Ovary (tissue), 3 donors: ENCODE measurements around the gene TNS3.

ENCODE experiments used
- CTCF ChIP-seq, 3 donors: fragments of 450-650 bp in 2 of 3; fragments of 200-600 bp in 1 of 3; IDR thresholded peaks; one replicate each; pipeline versions ENCODE4 v1.5.1 to v1.8.0; 2016 to 2022; ENCODE audit warnings: antibody characterized with exemption in 3 of 3, mild to moderate bottlenecking in 1 of 3
- EP300 ChIP-seq: sonication (generic); formaldehyde crosslinking; IDR thresholded peaks from one replicate; pipeline ENCODE4 v1.6.1; 2017; ENCODE audit warnings: antibody characterized with exemption
- POLR2A ChIP-seq: fragments of 450-650 bp; IDR thresholded peaks from one replicate; pipeline ENCODE4 v1.6.1; 2017; ENCODE audit warnings: antibody characterized with exemption, mild to moderate bottlenecking, moderate library complexity
- donor health status: DM: no; HTN: no; CAD: no.

- TF ChIP-seq POLR2A, result no peak
- no peak for TF ChIP-seq CTCF (IDR thresholded peaks at IDR 0.05)
- TF ChIP-seq EP300, result no peak
These were observed 153.0 kb downstream of the TNS3 start for GRCh38 chr7:47428768-47429472.
